ENCODE results near the gene LAPTM5. TPM values are rescaled to one million over a fixed set of nuclear protein-coding genes. Genes with fewer than 3 reads are reported as not detected.

The LAPTM5 gene
- total and polyA plus RNA-seq, 2 donors, result 20.4 to 99.9 TPM

- Histone ChIP-seq H3K4me1 (ENCODE audit: insufficient read depth) (no peaks in the 10 kb centered on the region), H3K27ac (ENCODE audit: low read depth) (no peak overlapping the region), H3K4me3 (ENCODE audit: low read depth, low read length) (no peak overlapping the region), H3K36me3 (ENCODE audit: insufficient read depth) (no peaks in the 10 kb centered on the region)
- WGBS, result 2% methylated on average over 50 of the region's 50 CpGs
- peak; percentile 93 for DNase-seq (ENCODE audit: extremely low spot score)
Observed at GRCh38 chr1:30718091-30718635, 39.4 kb downstream of the LAPTM5 start.

- 97% methylated on average over 8 of the region's 8 CpGs for WGBS
- Histone ChIP-seq H3K4me3 (ENCODE audit: low read depth, low read length) (no peak overlapping the region), H3K36me3 (ENCODE audit: insufficient read depth) (no peaks in the 10 kb centered on the region), H3K27ac (ENCODE audit: low read depth) (no peak overlapping the region), H3K4me1 (ENCODE audit: insufficient read depth) (no peaks in the 10 kb centered on the region)
- no peak for DNase-seq (ENCODE audit: extremely low spot score)
Observed at GRCh38 chr1:30716646-30717045, 40.9 kb downstream of the LAPTM5 start.

GRCh38 chr1:30715886-30716285 is 41.7 kb downstream of the LAPTM5 start:
- no peak for DNase-seq (ENCODE audit: extremely low spot score)
- Histone ChIP-seq H3K27ac (ENCODE audit: low read depth) (no peak overlapping the region), H3K36me3 (ENCODE audit: insufficient read depth) (no peaks in the 10 kb centered on the region), H3K4me1 (ENCODE audit: insufficient read depth) (no peaks in the 10 kb centered on the region), H3K4me3 (ENCODE audit: low read depth, low read length) (no peak overlapping the region)
- 97% methylated on average over 11 of the region's 11 CpGs for WGBS

GRCh38 chr1:30715216-30715615 is 42.4 kb downstream of the LAPTM5 start:
- H3K36me3 ChIP-seq (ENCODE audit: insufficient read depth), result no peaks in the 10 kb centered on the region
- no peak overlapping the region for H3K4me3 ChIP-seq (ENCODE audit: low read depth, low read length)
- no peak for DNase-seq (ENCODE audit: extremely low spot score)
- H3K4me1 ChIP-seq (ENCODE audit: insufficient read depth), result no peaks in the 10 kb centered on the region
- no peak overlapping the region for H3K27ac ChIP-seq (ENCODE audit: low read depth)
- WGBS, result 84% methylated on average over 2 of the region's 2 CpGs

- whole genome bisulfite sequencing, result 95% methylated on average over 8 of the region's 8 CpGs
- no peak for DNase-seq (ENCODE audit: extremely low spot score)
Observed at GRCh38 chr1:30714536-30715090, 43.0 kb downstream of the LAPTM5 start.

GRCh38 chr1:30714025-30714424 is 43.5 kb downstream of the LAPTM5 start:
- Histone ChIP-seq H3K4me1 (ENCODE audit: insufficient read depth) (no peaks in the 10 kb centered on the region), H3K36me3 (ENCODE audit: insufficient read depth) (no peaks in the 10 kb centered on the region), H3K4me3 (ENCODE audit: low read depth, low read length) (no peak overlapping the region), H3K27ac (ENCODE audit: low read depth) (no peak overlapping the region)
- no peak for DNase-seq (ENCODE audit: extremely low spot score)
- 67% methylated on average over 4 of the region's 4 CpGs for WGBS

More at GRCh38 chr1:30714536-30715090, 43.0 kb downstream of the LAPTM5 start:
- Histone ChIP-seq H3K4me3 (ENCODE audit: low read depth, low read length) (no peak overlapping the region), H3K36me3 (ENCODE audit: insufficient read depth) (no peaks in the 10 kb centered on the region), H3K27ac (ENCODE audit: low read depth) (no peak overlapping the region), H3K4me1 (ENCODE audit: insufficient read depth) (no peaks in the 10 kb centered on the region)

GRCh38 chr1:30713311-30713710 is 44.3 kb downstream of the LAPTM5 start:
- no peak for DNase-seq (ENCODE audit: extremely low spot score)
- no peaks in the 10 kb centered on the region for H3K36me3 ChIP-seq (ENCODE audit: insufficient read depth)
- H3K27ac ChIP-seq (ENCODE audit: low read depth), result no peak overlapping the region
- 33% methylated on average over 12 of the region's 12 CpGs for WGBS
- H3K4me1 ChIP-seq (ENCODE audit: insufficient read depth), result no peaks in the 10 kb centered on the region
- H3K4me3 ChIP-seq (ENCODE audit: low read depth, low read length), result no peak overlapping the region

GRCh38 chr1:30712583-30712982 is 45.0 kb downstream of the LAPTM5 start:
- Histone ChIP-seq H3K27ac (ENCODE audit: low read depth) (no peak overlapping the region), H3K36me3 (ENCODE audit: insufficient read depth) (no peaks in the 10 kb centered on the region), H3K4me1 (ENCODE audit: insufficient read depth) (no peaks in the 10 kb centered on the region), H3K4me3 (ENCODE audit: low read depth, low read length) (no peak overlapping the region)
- 86% methylated on average over 6 of the region's 6 CpGs for WGBS
- DNase-seq (ENCODE audit: extremely low spot score), result no peak

- H3K27ac ChIP-seq (ENCODE audit: low read depth), result no peak overlapping the region
- 52% methylated on average over 2 of the region's 2 CpGs for WGBS
Observed at GRCh38 chr1:30710407-30710806, 47.2 kb downstream of the LAPTM5 start.

GRCh38 chr1:30708361-30708728 is 49.2 kb downstream of the LAPTM5 start:
- no peak overlapping the region for H3K4me3 ChIP-seq (ENCODE audit: low read depth, low read length)
- H3K36me3 ChIP-seq (ENCODE audit: insufficient read depth), result no peaks in the 10 kb centered on the region
- DNase-seq (ENCODE audit: extremely low spot score), result no peak
- WGBS, result 50% methylated on average over 8 of the region's 8 CpGs
- H3K27ac ChIP-seq (ENCODE audit: low read depth), result no peak overlapping the region
- H3K4me1 ChIP-seq (ENCODE audit: insufficient read depth), result no peaks in the 10 kb centered on the region

More at GRCh38 chr1:30710407-30710806, 47.2 kb downstream of the LAPTM5 start:
- no peaks in the 10 kb centered on the region for H3K4me1 ChIP-seq (ENCODE audit: insufficient read depth)
- H3K36me3 ChIP-seq (ENCODE audit: insufficient read depth), result no peaks in the 10 kb centered on the region
- no peak for DNase-seq (ENCODE audit: extremely low spot score)
- no peak overlapping the region for H3K4me3 ChIP-seq (ENCODE audit: low read depth, low read length)

GRCh38 chr1:30707412-30708360 is 49.9 kb downstream of the LAPTM5 start:
- WGBS, result 58% methylated on average over 16 of the region's 16 CpGs
- no peak overlapping the region for H3K27ac ChIP-seq (ENCODE audit: low read depth)
- no peaks in the 10 kb centered on the region for H3K4me1 ChIP-seq (ENCODE audit: insufficient read depth)
- H3K36me3 ChIP-seq (ENCODE audit: insufficient read depth), result no peaks in the 10 kb centered on the region
- H3K4me3 ChIP-seq (ENCODE audit: low read depth, low read length), result no peak overlapping the region
- no peak for DNase-seq (ENCODE audit: extremely low spot score)

GRCh38 chr1:30706528-30706927 is 51.0 kb downstream of the LAPTM5 start:
- 23% methylated on average over 9 of the region's 9 CpGs for WGBS
- DNase-seq (ENCODE audit: extremely low spot score), result no peak
- Histone ChIP-seq H3K27ac (ENCODE audit: low read depth) (no peak overlapping the region), H3K4me3 (ENCODE audit: low read depth, low read length) (no peak overlapping the region), H3K36me3 (ENCODE audit: insufficient read depth) (no peaks in the 10 kb centered on the region), H3K4me1 (ENCODE audit: insufficient read depth) (no peaks in the 10 kb centered on the region)

GRCh38 chr1:30705698-30706097 is 51.9 kb downstream of the LAPTM5 start:
- 74% methylated on average over 4 of the region's 4 CpGs for WGBS
- H3K4me3 ChIP-seq (ENCODE audit: low read depth, low read length), result no peak overlapping the region
- H3K36me3 ChIP-seq (ENCODE audit: insufficient read depth), result no peaks in the 10 kb centered on the region
- no peak overlapping the region for H3K27ac ChIP-seq (ENCODE audit: low read depth)
- DNase-seq (ENCODE audit: extremely low spot score), result no peak
- H3K4me1 ChIP-seq (ENCODE audit: insufficient read depth), result no peaks in the 10 kb centered on the region
